GM18951 (cell line): ENCODE results near the gene SHTN1.

Source experiments
- POLR2A ChIP-seq: IDR thresholded peaks from 4 replicates; pipeline ENCODE4 v1.6.1; 2011; ENCODE audit warnings: mild to moderate bottlenecking; ENCODE audit not compliant: insufficient read length, insufficient read depth; ENCODE audit errors: extremely low read depth
- in situ Hi-C: fragments of 300-500 bp; cut with MboI; formaldehyde crosslinking; loops from one replicate; pipeline ENCODE4 v1.12.0; 2022; ENCODE audit warnings: low sequenced_read_pairs, mixed read lengths, inconsistent platforms; ENCODE audit not compliant: unreplicated experiment

Gene SHTN1

DNA sequence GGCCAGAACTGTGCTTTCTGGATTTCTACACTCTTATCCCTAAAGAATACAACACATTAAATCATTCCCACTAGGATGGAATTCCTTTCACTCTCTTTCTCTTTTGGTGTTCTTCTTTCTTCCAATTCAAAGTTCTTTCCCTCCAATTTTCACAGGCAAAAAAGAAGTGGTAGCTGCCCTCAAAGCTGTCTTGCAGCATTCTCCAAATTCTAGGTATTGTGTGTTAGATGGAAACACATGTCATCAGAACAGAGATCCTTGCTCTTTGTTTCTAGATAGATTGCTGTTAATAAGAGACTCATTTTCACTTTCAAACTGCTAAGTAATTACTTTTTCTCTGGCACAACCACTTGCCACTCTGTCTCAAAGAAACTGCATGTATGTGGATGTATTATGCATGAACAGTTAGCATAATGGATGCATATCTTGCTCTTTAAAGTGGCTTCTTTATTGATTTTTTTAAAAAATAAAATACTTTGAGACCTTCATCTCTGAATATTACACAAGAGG is 31.0 kb downstream of the SHTN1 start:
- in situ Hi-C loops = no loop called here

DNA sequence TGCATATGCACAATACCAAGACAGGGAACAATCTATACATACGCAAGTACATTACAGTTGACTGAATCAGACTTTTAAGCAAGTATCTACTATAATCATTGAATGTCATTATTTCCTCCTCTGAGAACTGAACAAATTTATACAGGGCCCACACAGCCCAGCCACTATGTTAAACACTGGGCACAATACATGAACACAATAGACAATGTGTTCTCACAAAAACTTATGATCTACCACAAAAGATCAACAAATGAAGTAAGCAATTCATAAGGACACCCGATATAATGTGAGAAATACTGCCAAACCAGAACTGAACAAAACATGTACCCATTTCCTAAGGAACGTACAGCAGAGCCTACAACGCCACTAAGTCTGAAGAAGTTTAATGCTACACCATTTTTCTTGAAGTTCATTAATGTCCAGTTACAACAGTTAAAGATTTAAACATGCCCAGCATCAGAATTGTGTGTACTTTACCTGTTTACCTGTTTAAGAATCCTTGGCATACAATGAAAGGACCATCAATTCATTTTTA is 31.5 kb downstream of the SHTN1 start:
- in situ Hi-C loops = no loop called here
- no peak for TF ChIP-seq POLR2A

More for the DNA sequence above, 31.0 kb downstream of the SHTN1 start:
- TF ChIP-seq POLR2A = no peak

DNA sequence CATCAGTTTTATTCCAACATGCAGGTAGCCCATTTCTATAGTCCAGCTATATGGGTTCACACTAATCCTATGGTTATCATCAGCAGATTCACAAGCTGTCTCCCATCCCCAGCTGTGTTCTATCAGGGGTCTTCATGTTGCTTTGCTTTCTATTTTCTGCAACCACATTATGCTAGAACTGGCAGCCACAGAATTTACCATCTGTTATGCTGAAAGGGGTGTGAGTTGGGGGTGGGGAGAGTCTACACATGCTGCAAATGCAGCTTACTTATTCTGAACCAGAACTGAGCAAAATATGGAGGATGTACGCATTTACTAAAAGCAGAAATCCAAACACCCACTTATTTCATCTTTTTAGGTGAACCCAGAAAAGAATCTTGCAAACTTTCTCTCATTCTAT is 32.9 kb downstream of the SHTN1 start:
- in situ Hi-C loops = no loop called here
- no peak for TF ChIP-seq POLR2A

DNA sequence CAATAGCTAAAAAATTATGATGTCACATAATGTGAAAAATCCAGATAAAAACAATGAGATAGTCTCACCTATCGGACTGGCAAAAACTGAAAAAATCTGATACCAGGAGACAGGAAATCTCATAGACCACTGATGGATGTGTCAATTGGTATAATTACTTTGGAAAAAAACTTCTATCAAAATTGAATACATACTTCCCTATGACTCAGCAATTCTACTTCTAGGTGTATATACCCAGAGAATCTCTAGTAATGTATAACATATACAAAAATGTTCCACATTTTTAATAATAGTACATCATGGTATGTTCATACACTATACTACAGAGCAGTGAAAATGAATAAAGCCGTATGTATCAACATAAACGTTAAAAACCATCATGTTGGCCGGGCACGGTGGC is 34.9 kb downstream of the SHTN1 start:
- no peak for TF ChIP-seq POLR2A
- in situ Hi-C loops = no loop called here

DNA sequence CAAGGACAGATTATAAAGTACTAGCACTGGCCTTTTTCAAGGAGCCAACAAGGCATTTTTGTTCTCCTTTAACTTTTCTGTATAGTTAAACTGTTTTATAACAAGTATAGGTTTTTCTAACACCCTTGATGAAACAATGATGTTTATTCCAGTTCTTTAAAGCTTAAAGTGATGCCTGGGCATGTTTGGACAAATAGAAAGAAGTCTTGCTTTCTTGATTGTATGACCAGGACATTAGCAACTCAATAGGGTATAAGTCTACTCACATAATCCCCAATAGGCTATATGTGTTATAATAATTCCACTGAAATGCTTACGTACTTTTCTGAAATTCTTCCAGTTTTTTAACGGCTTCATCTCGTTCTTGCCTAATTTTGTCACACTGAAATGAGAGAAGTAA is 36.7 kb downstream of the SHTN1 start:
- in situ Hi-C loops = no loop called here
- no peak for TF ChIP-seq POLR2A

DNA sequence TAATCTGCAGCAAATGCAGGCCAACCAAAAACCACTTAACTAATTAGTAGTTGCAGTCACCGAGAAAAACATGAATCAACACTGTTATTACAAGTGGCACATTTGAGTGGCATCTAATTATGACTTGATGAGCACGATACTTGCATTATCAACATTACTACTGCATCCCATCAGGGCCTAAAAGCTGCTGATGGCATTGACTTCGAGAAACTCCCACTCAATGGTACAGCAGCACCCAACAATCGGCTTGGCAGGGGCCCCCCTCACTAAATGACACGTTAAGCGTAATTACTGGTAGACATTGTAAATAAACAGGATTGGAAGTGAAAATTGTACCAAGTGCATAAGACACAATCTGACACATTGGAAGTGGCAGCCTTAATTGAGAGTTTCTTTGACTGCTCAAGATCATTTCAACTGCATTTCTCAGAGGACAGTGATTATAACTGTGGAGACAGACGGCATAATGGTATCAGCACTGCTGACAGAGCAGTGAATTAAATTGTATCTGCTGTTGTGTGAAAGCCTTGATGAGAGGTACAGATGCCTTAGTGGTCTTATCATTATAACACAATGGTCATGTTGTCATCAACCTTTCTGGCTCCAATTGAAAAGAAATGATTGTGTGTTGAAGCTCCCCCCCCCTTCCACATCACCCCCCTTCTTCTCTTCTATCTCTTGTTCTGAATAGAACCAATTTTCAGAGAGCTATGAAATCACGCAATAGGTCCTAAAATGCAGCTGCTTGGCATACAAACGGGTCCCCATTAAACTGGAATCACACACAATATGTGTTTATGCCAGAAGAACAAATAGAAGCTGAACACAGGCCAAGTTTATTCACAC is 43.4 kb downstream of the SHTN1 start:
- in situ Hi-C loops = no loop called here
- TF ChIP-seq POLR2A = no peak

DNA sequence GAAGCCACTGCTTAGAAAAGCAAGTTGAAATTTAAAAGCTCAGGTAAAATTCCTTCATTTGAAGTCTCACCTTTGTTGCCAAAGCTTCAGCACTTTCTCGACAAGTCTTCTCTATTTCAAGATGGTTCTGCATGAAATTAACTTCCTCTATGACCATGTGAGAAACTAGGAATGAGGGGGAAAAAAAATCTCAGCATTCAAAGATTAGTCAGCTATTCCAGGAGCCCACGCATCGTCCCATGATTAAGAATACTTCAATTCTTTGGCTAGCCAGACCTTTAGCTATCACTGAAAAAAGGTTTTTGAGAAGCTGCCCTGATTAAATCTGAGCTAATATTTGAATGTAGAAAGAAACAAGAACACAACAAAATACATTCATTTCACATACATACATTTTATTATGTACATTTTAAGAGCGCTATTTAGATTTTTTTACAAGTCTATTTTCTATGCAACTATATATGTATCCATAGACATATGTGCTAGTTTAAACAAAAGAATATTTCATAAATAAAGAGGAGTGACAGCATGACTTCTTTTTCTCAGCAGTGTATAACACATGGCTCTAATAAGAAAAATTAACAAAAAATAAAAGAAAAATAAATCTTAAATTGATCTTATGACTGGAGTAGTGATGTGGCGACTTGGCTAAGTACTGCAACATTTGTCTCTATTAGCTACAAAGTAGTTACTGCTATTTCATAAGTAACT is 44.8 kb downstream of the SHTN1 start:
- no peak for TF ChIP-seq POLR2A
- in situ Hi-C loops = no loop called here

DNA sequence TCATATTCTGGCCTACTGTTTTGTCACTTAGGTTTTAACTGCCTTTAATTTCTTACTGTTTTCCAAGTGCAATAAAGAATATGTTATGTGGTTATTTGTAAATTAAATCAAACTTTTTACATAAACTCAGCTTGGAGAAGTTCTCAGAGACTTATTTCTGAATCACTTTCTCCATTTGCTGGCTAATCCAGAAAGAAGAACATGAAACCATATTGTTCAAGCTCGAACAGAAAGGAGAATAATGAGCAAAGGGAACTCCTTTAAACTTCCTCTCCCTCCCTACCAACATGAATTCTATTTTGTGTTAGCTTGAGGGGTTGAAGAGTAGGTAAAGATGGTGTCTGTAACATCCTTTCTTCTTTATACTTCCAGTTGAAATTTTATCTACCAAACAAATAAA is 52.3 kb downstream of the SHTN1 start:
- TF ChIP-seq POLR2A = no peak
- in situ Hi-C loops = no loop called here

DNA sequence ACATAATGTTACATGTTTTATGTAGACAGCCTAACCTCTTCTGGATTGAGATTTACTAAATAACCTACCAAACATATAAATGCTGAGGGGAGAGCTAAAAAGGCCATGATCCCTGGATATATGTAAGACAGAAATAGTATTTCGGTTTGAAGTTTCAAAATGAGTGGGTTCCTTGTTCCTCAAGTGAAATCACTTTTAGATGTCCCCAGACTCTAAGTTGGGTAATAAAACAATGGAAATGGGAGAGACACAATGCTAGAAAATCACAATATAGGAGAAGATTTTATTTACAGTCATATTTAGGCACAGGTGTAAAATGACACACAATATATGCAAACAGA is 56.5 kb downstream of the SHTN1 start:
- in situ Hi-C loops = no loop called here
- TF ChIP-seq POLR2A = no peak

DNA sequence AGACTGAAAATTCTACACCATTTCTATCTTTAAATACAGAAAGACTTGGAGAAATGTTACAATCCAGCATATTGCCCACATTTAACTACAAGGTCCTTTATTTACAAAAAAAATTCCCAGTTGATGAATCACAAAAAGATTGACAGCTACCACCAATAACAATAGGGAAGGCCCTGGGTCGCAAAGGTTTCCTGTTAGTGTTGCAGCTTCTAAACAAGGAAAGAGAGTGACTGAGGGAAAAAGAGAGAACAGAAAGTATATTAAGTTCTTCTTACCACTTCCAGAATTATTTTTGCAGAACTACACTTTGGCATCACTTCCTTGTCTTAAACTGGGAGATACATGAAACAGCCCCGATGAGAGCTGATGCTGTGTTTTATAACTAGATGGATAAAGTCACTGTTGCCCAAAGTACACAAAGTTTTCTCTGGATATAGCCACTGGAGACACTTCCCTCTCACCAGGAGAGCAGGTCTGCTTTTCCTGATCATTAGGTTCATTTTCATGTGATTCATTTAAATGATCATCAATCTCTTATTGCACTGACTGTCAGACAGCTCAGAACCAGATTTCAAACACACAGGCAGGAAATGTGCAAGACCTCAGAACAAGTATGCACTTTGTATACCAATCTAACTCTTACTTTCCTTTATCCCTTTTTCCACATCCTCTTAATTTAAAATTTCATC is 57.0 kb downstream of the SHTN1 start:
- in situ Hi-C loops = no loop called here
- no peak for TF ChIP-seq POLR2A

DNA sequence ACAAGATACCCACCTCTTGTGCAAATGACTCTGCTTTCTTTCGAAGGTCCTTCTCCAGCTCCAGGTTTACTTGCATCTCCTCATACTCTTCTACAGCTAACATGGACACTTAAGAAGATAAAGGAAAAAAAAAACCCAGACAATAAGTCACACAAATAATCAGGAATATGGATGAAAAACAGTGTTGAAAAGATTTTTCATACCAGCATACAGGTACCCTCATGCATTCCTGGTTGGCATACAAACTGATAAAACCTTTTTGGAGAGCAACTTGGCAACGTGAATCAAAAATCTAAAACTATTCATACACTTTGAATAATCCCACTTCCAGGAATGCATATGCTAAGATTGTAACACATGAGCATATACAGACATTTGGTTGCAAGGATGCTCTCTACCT is 60.1 kb downstream of the SHTN1 start:
- in situ Hi-C loops = no loop called here
- TF ChIP-seq POLR2A = no peak

DNA sequence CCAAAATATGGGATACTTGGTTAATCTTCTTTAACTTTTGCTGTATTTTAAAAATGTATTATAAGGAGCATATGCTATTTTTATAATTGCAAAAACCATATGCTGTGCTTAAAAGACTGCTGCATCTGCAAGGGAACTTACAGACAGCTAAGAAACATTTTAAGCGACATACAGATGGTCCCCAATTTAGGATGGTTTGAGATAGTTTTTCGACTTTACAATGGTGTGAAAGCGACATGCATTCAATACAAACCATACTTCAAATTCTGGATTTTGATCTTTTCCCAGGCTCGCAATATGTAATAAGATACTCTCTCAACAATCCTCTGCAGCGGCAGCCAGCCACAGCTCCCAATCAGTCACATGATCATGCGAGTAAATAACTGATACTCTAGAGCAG is 73.2 kb downstream of the SHTN1 start:
- no peak for TF ChIP-seq POLR2A
- in situ Hi-C loops = no loop called here

DNA sequence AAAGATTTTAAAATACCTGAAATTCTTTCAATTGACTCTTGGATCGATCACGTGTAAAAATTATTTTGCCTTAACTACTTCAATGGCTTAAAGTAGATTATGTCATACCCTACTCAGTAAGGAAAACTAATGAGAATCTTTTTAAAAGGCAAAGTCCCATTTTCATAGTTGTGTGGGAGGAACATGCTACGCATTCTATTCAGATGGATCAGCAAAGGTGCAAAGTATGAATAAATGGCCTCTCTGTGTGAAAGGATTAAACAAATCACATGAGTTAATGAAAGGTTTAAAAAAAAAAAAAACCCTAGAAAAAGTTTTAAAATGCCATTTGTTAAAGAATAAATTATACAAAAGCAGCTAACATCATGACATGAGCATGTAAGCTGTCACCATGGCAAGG is 78.6 kb downstream of the SHTN1 start:
- in situ Hi-C loops = no loop called here
- TF ChIP-seq POLR2A = no peak

DNA sequence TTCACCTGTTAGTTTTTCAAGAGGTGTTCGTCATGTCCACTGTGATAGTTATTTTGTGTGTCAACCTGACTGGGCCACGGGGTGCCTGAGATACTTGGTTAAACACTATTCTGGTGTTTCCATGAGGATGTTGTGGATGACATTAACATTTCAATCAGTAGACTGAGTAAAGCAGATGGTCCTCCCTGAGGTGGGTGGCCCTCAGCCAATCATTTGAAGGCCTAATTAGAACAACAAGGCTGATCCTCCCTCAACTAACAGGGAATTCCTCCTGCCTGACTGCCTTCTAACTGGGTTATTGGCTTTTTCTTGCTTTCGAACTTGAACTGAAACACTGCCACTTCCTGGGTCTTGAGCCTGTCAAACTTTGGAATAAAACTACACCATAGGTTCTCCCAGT is 79.9 kb downstream of the SHTN1 start:
- in situ Hi-C loops = no loop called here
- no peak for TF ChIP-seq POLR2A

DNA sequence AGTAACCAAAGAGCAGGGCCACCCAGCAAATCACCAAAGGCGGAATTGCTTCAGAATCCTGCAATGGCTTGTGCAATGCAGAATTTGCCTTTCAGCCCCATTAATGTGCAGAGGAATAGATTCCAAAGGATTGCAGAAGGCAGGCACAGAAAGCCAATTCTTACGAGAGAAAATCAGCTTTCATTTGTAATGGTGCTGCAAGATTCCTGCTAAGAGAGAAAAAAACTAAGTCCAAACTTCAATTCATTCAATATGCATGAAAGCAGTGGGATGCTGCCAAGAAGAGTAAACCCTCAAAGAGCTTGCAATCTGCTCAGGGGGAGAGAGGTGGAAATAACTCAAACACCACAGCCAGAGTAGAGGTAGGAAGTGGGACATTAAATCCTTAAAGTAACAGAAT is 85.3 kb downstream of the SHTN1 start:
- no peak for TF ChIP-seq POLR2A
- in situ Hi-C loops = no loop called here
